GM21737 (cell line): Measurements from ENCODE around the gene EMC7.

Experiments
- ATAC-seq: cut with Tn5 transposase; IDR thresholded peaks from one replicate; pipeline ENCODE4 v1.9.1; 2021; ENCODE audit warnings: mild to moderate bottlenecking, moderate library complexity; ENCODE audit not compliant: unreplicated experiment

Gene EMC7

DNA sequence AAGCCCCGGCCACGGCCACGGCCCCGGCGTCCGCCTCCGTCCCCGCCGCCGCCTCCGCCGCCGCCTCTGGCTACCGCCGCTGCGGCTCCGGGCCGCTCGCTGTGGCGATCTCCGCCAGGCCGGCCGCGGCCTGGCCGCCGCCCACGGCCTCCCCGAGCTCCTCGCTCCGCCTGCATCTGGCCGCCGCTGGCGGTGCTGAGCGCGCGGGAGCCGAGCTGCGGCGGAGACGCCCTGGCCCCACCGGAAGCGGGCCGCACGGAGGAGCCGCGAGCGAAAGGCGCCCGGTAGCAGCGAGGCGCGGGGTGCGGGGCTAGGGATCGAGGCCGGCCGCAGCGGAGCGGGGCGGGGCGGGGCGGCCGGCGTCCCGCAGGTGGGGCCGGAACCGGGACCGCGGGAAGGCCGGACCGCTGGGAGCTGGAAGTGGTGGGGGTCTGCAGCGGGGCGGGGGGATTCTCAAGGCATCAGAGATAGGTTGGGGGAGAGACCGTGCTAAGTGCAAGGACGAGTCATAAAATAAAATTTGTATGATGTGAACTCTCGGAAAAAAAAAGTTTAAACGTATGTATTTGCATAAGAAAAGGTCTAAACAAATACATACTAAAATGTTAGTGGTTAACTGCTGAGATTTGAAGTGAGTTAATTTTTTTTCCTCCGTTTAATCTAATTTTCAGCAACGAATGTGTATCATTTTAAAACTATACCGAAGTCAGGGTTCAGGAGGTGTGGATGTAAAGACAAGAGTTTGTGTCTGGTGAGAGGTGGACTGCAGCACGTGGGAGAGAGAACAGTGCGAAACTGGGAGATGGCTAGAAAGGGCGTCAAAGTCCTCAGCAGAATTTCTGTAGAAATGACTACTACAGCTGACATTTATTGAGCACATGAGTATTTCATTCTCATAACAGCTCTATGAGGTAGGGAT lies 62.5 kb downstream of the EMC7 start, which contains the start of gene AVEN:
AVEN (minus strand) TSS at position 334 of the 919 bp plus-strand sequence; CDS start at position 176, 158 bp downstream.
- peak; percentile 38 for ATAC-seq

DNA sequence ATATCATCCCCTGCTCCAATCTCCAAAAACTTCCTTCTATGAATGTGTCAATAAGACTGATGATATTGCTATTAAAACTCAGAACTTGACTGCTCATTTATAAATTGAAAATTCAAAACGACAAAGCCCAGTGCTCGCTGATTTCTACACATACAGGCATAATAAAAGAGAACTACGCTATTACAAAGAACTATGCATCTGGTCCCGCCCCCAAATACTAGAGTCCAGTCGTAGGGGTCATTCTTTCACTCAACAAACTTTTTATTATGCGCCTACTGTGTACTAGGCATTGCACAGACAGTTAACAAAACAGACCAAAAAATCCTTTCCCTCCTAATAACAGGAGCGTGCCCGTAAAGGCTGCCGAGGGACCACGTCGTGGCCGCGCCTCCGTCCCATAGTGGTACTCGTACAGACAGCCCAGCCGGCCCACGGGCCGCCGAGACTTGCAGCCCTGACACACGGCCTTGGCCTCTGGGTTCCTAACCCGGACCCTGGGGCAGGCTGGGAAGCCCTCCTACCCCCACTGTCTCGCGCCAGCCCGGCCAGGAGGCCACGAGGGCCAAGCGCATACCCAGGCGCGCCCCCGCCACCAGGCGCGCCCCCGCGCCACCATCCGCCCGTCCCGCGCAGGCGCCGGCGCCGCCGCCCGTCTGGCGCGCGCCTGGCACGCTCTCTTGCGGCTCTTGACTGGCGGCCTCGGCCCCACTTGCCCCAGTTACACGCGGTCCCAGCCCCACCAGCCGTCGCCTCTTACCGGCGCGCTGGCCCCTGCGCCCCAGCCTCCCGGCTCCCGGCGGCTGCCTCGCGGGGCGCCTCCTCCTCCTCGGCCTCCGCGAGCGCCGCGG lies 63.4 kb downstream of the EMC7 start:
- ATAC-seq: peak; percentile 68
